ENCODE results near the gene ATXN1. TPM values are rescaled to one million over a fixed set of nuclear protein-coding genes. Genes with fewer than 3 reads are reported as not detected.
A peak's percentile ranks its signal among the peaks of the same experiment; 100 is the strongest.

Gene ATXN1
- total RNA-seq, 1 donor from 2014 or later, result 107 TPM

DNA sequence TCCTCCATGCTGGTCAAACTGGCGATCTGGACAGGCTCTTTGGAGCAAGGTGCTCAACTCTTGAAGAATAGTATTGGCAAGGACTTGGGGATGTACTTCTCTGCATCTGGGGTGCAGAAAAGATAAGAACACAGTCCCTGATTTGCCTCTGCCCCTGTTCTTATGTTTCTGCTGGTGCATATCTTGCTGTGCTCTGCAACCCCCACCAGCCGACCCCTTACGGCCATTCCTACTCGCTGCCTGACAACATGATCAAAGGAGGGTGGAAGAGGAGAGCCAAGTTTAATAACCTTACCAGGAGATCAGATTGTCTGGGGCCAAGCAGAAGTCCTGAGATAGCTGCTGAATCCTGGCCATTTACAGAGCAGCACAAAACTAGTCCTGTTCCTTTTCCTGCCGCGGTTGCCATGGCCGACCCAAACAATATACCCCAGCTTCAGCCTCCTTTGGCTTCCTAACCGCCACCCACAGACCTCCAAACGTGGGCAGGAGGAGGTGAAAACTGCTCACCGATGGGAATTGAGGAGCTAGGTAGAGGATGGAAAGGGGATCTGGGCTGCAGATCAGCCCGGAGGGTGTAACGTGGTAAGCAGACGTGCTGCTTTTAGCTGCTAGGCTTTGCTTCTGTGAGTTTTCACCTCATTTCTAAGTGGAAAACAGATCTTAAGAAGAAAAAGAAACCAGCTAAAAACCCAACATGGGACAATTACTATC is 60.9 kb downstream of the ATXN1 start:
- Mint-ChIP-seq H3K4me3 (peak overlapping the region; percentile 80), H3K4me1 (ENCODE audit: low read depth) (peaks cover 74% of the 10 kb centered on the region), H3K27ac (peak overlapping the region; percentile 98), H3K36me3 (ENCODE audit: low read depth) (peaks cover 25% of the 10 kb centered on the region), H3K27me3 (ENCODE audit: insufficient read depth) (no peaks in the 10 kb centered on the region), H3K9me3 (no peaks in the 10 kb centered on the region)
- intact Hi-C loops (cut with micrococcal nuclease), result no loop called here
- peak; percentile 43 for DNase-seq (ENCODE audit: low spot score)

DNA sequence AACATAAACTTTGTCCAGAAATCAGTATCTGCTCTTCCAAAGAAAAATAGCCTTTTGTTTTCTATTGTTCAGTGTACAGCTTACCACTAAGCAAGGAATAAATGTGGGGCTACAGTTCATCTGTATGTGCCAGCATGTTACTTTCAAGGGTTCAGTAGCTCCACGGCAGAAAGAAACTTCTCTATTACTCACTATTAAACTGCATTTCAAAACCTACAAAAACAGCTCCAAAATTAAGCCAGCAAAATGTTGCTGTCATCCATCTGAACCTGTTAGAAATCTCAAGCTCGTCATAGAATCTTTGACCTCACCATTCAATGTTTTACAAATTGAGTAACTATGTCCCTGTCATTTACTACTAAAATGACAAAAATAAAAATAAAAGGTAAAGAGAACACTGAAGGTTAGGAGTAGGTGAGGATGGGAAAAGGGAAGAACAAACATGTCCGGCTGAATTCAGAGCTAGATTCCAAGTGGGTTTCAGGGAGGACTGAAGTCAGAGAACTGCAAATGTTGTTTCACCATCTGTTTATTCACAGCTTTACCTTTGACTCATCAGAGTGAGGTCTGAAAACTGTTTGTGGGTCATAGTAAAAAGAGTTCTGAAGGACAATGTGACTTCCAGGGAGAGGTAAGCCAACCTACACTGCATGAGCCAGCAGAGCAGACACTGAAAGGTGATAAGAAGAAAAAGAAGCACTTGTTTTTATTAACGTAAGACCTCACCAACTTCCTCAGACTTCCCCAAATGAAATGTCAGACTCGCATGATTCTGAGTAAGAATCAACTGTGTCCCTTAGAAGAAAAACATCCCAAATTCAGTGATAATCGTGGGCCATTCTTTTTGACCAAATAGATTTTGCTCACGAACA is 62.0 kb downstream of the ATXN1 start:
- intact Hi-C loops (cut with micrococcal nuclease), result loop anchor here (1.0 to 10.0 kb wide), 9 partner anchors 9 to 924 kb away; partner anchors contain the start of gene ATXN1
- H3K36me3 Mint-ChIP-seq (ENCODE audit: low read depth), result peaks cover 25% of the 10 kb centered on the region
- H3K9me3 Mint-ChIP-seq, result peaks cover 5% of the 10 kb centered on the region
- no peaks in the 10 kb centered on the region for H3K27me3 Mint-ChIP-seq (ENCODE audit: insufficient read depth)
- no peak for DNase-seq (ENCODE audit: low spot score)
- H3K4me3 Mint-ChIP-seq, result peak overlapping the region; percentile 80
- peak overlapping the region; percentile 98 for H3K27ac Mint-ChIP-seq
- H3K4me1 Mint-ChIP-seq (ENCODE audit: low read depth), result peaks cover 74% of the 10 kb centered on the region

DNA sequence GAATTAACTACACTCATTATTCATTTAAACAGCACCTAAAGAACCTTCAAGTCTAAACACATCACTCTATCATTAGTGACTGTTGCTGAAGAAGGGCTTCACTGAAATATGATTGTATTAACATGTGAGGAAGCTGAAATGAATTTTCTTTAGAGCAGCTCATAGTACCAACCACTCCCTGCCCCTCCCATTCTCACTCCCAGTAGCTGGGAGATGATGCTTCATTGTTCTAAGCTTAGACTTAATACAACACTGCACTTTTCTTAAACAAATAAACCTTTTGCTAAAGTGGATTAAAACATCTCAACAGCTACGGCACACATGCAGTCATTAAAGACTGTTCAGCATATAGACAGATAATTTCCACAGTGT is 63.1 kb downstream of the ATXN1 start:
- intact Hi-C loops (cut with micrococcal nuclease), result loop anchor here (10.0 kb wide), 2 partner anchors 257 to 923 kb away; no protein-coding TSS in a partner anchor
- no peak for DNase-seq (ENCODE audit: low spot score)
- H3K9me3 Mint-ChIP-seq, result peaks cover 5% of the 10 kb centered on the region
- H3K4me3 Mint-ChIP-seq, result peak overlapping the region; percentile 80
- H3K27me3 Mint-ChIP-seq (ENCODE audit: insufficient read depth), result no peaks in the 10 kb centered on the region
- peak overlapping the region; percentile 98 for H3K27ac Mint-ChIP-seq
- peaks cover 79% of the 10 kb centered on the region for H3K4me1 Mint-ChIP-seq (ENCODE audit: low read depth)
- H3K36me3 Mint-ChIP-seq (ENCODE audit: low read depth), result peaks cover 30% of the 10 kb centered on the region

DNA sequence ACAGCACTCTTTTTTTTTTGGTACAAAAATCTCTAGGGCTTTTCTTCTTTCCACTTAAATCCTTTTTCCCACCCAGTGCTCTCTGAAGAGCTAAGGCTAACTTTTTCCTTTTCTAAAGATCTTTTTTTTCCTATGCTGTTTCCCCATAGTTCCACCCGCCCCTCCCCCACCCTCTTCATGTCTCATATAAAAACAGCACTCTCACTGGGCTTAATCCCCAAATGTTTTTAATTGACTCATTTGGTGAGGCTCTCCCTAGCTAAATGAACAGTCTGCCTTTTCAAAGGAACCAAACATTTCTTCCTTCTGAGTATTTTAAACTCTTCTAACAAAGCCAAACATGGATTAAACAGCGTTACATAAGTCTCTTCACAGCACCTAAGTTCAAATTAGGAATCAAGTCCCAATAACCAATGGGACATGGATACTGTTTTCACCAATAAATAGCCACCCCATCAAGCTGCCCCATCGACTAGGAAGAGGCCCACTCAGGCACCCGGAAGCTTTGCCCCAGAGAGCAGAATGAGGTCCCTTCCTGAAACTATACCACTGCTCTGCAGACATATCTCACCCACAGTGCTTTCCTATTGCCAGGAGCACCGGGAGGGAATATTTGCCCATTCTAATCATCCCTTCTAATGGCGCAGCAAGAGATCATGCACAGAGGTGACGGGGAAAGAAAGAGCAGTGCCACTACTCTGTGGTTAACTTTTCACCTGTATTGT is 63.7 kb downstream of the ATXN1 start:
- Mint-ChIP-seq H3K4me1 (ENCODE audit: low read depth) (peaks cover 84% of the 10 kb centered on the region), H3K36me3 (ENCODE audit: low read depth) (peaks cover 31% of the 10 kb centered on the region), H3K4me3 (peak overlapping the region; percentile 80), H3K27ac (peak overlapping the region; percentile 98), H3K9me3 (peaks cover 5% of the 10 kb centered on the region), H3K27me3 (ENCODE audit: insufficient read depth) (no peaks in the 10 kb centered on the region)
- intact Hi-C loops (cut with micrococcal nuclease), result loop anchor here (10.0 kb wide), 2 partner anchors 257 to 923 kb away; no protein-coding TSS in a partner anchor
- no peak for DNase-seq (ENCODE audit: low spot score)

DNA sequence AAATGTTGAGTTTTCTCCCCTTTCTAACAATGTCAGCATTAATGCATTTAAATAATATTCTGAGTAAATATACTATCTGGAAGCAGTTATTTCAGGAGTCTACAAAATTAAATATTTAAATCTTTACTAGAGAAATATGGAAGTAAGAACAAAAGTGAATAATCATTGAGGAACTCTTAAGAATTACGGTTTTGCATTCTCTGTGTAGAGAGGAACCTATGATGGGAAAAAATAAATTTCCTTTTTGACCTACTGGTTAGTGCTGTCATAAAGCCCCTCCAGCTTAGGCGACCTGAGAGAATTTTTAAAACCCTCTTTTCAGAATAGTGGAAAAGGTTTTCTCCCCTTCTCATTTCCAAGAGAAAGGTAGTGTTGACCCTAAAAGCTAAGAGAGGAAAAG is 64.8 kb downstream of the ATXN1 start:
- Mint-ChIP-seq H3K27ac (no peak overlapping the region), H3K4me3 (no peak overlapping the region), H3K4me1 (ENCODE audit: low read depth) (peaks cover 88% of the 10 kb centered on the region), H3K36me3 (ENCODE audit: low read depth) (peaks cover 30% of the 10 kb centered on the region), H3K27me3 (ENCODE audit: insufficient read depth) (no peaks in the 10 kb centered on the region), H3K9me3 (peaks cover 5% of the 10 kb centered on the region)
- intact Hi-C loops (cut with micrococcal nuclease), result loop anchor here (10.0 kb wide), 2 partner anchors 258 to 922 kb away; no protein-coding TSS in a partner anchor
- DNase-seq (ENCODE audit: low spot score), result no peak

DNA sequence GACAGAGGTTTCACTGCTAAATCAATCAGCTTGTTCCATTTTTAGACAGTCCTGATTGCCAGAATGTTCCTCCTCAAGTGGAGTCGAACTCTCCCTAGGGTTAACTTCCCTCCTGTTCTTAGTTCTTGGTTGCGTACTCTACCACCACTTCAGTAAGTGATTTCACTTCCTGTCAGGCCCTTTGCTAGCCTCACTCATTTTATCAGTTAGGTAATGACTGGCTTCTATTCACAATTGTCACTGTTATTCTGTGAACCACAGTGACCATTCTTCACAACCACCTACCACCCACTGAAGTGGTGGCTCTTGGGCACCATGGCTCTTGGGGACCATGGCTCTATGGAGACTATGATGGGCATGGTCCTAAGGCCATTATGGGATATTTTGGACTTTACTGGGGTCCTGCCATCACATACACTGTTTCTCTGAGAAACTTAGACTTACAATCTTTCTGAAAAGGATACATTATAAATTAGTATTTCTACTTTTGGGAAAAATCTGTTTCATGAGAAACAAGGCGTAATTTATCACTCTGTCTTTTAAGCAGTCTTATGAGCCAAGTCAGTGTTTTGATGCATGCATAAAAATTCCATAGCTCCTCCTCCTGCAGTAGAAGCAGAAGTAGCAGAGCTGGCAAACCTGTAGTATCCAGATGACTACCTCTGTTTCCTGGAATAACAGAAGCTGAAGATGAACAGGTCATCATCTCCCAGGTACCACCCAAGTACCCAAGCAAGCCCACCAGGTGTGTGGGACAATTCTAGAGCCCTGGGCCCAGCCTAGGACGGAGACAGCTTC is 66.3 kb downstream of the ATXN1 start:
- peaks cover 5% of the 10 kb centered on the region for H3K9me3 Mint-ChIP-seq
- no peaks in the 10 kb centered on the region for H3K27me3 Mint-ChIP-seq (ENCODE audit: insufficient read depth)
- H3K4me3 Mint-ChIP-seq, result peak overlapping the region; percentile 23
- intact Hi-C loops (cut with micrococcal nuclease), result loop anchor here (1.0 to 10.0 kb wide), 4 partner anchors 10 to 920 kb away; no protein-coding TSS in a partner anchor
- peak overlapping the region; percentile 77 for H3K27ac Mint-ChIP-seq
- DNase-seq (ENCODE audit: low spot score), result no peak
- peaks cover 88% of the 10 kb centered on the region for H3K4me1 Mint-ChIP-seq (ENCODE audit: low read depth)
- peaks cover 33% of the 10 kb centered on the region for H3K36me3 Mint-ChIP-seq (ENCODE audit: low read depth)

DNA sequence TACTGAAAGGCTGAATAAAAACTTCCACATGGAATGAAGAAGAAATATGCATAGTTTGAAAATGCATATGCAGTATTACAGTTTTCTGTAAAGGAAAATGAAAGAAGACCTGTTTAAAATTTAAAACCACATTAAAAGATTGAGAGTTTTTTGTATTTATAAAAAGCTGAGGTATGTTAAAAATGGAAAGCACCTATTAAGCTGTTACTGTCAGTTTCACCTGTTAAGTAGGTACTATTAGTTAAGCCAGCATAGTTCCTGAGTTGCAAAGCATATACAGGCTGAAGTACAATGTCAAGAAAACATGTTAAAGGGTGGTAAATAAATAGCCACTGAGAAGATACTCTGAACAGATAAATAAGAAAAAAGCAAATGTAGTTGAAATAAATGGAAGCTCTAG is 69.9 kb downstream of the ATXN1 start:
- Mint-ChIP-seq H3K27me3 (ENCODE audit: insufficient read depth) (no peaks in the 10 kb centered on the region), H3K9me3 (peaks cover 5% of the 10 kb centered on the region), H3K4me3 (peak overlapping the region; percentile 41), H3K36me3 (ENCODE audit: low read depth) (peaks cover 36% of the 10 kb centered on the region), H3K4me1 (ENCODE audit: low read depth) (peaks cover 88% of the 10 kb centered on the region), H3K27ac (peak overlapping the region; percentile 98)
- intact Hi-C loops (cut with micrococcal nuclease), result loop anchor here (2.0 to 10.0 kb wide), 6 partner anchors 13 to 917 kb away; no protein-coding TSS in a partner anchor
- no peak for DNase-seq (ENCODE audit: low spot score)

DNA sequence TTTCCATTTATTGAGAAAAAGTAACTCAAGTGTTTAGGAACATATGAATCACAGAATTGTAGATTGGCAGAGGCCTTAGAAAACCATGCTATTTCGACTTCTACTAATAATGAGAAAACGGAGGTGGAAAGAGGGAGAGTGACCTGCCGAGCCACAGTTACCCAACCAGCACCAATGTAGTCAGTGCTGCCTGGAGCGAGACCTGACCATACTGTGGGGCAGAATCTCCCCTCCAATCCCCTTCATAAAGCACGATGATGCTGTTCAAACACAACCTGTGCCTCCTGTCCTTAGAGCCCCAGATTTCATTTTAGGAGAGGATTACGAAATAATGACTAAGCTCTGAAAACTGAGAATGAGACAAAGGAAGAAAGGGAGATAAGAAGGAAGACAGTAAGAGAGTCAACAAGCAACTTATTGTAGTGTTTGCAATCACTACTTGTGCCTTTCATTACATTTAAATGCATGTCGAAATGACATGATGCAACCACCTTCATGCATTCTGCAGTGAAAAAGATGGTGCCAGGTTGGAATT is 70.6 kb downstream of the ATXN1 start:
- intact Hi-C loops (cut with micrococcal nuclease), result loop anchor here (1.0 to 10.0 kb wide), 12 partner anchors 9 to 916 kb away; partner anchors contain the start of gene ATXN1
- no peaks in the 10 kb centered on the region for H3K27me3 Mint-ChIP-seq (ENCODE audit: insufficient read depth)
- H3K4me3 Mint-ChIP-seq, result peak overlapping the region; percentile 70
- peaks cover 36% of the 10 kb centered on the region for H3K36me3 Mint-ChIP-seq (ENCODE audit: low read depth)
- peaks cover 5% of the 10 kb centered on the region for H3K9me3 Mint-ChIP-seq
- peaks cover 90% of the 10 kb centered on the region for H3K4me1 Mint-ChIP-seq (ENCODE audit: low read depth)
- H3K27ac Mint-ChIP-seq, result peak overlapping the region; percentile 98
- no peak for DNase-seq (ENCODE audit: low spot score)

DNA sequence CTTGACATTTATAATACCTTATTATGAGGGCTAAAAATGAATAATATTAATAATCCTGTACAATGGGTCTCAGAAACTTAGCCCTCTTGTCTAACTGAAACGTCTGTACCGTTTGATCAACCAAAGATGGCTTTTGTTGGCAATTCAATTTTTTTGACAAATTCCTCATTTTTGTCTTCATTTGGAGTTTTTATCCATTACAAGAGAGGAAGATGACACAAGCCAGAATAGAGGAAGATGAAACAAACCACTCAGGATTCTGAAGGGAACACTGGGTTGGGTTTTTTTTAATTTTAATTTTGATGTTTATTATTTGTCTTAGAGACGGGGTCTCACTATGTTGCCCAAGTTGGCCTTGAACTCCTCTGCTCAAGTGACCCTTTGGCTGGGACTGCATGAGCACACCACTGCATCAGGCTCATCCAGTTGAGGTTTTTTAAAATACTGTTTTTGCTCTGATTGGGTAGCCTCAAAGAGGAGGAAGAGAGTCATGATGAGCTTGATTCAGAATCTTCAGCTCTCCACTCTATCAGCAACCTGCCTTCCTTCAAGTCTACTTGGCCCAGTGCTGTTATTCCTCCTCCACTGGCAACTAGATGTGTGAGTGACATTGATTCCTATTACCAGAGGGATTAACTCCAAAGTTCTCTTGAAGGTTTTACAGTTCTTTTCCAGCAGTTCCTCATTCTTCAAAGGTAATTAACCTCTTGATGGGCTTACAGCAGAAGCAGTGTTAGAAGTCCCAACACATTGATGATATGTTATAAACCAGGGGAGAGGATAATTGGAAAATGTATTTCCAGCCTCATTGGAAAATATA is 71.3 kb downstream of the ATXN1 start:
- H3K27me3 Mint-ChIP-seq (ENCODE audit: insufficient read depth), result no peaks in the 10 kb centered on the region

DNA sequence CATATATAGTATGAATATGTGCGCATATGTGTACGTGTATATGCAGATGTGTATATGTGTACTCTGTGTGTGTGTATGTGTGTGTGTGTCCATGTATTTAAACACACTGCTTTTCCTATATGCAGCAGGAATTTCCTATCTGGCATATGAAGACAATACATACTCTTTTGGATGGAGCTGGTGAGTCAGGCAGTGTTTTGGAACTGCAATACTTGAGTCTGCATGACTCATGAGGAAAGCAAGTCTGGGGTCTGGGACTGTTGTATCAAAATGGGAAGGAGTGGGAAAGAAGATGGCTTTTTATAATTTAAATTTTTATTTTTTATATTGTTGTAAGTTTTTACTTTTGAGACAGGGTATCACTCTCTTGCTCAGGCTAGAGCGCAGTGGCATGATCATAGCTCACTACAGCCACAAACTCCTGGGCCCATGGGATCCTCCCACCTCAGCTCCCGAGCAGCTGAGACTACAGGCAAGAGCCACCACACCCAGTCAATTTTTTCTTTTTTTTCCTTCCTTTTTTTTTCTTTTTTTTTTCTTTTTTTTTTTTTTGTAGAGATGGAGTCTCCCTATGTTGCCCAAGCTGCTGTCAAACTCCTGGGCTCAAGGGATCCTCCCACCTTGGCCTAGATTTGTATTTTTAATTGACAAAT is 72.2 kb downstream of the ATXN1 start:
- peaks cover 30% of the 10 kb centered on the region for H3K36me3 Mint-ChIP-seq (ENCODE audit: low read depth)
- intact Hi-C loops (cut with micrococcal nuclease), result loop anchor here (5.0 kb wide), 2 partner anchors 177 to 367 kb away; no protein-coding TSS in a partner anchor

More for the DNA sequence above, 71.3 kb downstream of the ATXN1 start:
- no peak for DNase-seq (ENCODE audit: low spot score)
- Mint-ChIP-seq H3K27ac (peak overlapping the region; percentile 98), H3K4me1 (ENCODE audit: low read depth) (peaks cover 90% of the 10 kb centered on the region), H3K36me3 (ENCODE audit: low read depth) (peaks cover 36% of the 10 kb centered on the region), H3K9me3 (peaks cover 5% of the 10 kb centered on the region), H3K4me3 (peak overlapping the region; percentile 70)
- intact Hi-C loops (cut with micrococcal nuclease), result loop anchor here (1.0 to 10.0 kb wide), 14 partner anchors 9 to 915 kb away; partner anchors contain the start of gene ATXN1

More for the DNA sequence above, 72.2 kb downstream of the ATXN1 start:
- peak overlapping the region; percentile 12 for H3K4me3 Mint-ChIP-seq
- no peaks in the 10 kb centered on the region for H3K27me3 Mint-ChIP-seq (ENCODE audit: insufficient read depth)
- peak overlapping the region; percentile 73 for H3K27ac Mint-ChIP-seq
- H3K4me1 Mint-ChIP-seq (ENCODE audit: low read depth), result peaks cover 91% of the 10 kb centered on the region
- H3K9me3 Mint-ChIP-seq, result no peaks in the 10 kb centered on the region
- no peak for DNase-seq (ENCODE audit: low spot score)

All from activated T-helper 1 cell treated with anti-CD3 and anti-CD28 coated beads, Interleukin-12 subunit alpha, Interleukin-12 subunit beta, Interleukin-2, Interleukin-4 antibody, amounts not matched to agents 30 ng/mL and 10 ng/mL and 1 ng/mL, durations not matched to agents 14 hours and 24 hours and 36 hours (primary cell).